CD4-positive, alpha-beta T cell treated with Interleukin-2 at 100 ng/mL for 4 hours (primary cell): ENCODE results near the gene PFKFB3.

Source experiments
- DNase-seq: peaks from one replicate; pipeline ENCODE4 v3.0.0-alpha.2; 2020; ENCODE audit warnings: low spot score

The PFKFB3 gene

GRCh38 chr10:6301488-6302075, 98.8 kb downstream of the PFKFB3 start:
- no peak for DNase-seq
